Measurements from ENCODE around the gene COL19A1.
"Not testable (repeated sequence)": the region's sequence is repeated elsewhere in the genome, so short reads cannot be mapped to it uniquely, and the experiment has no call there.

Gene COL19A1

DNA sequence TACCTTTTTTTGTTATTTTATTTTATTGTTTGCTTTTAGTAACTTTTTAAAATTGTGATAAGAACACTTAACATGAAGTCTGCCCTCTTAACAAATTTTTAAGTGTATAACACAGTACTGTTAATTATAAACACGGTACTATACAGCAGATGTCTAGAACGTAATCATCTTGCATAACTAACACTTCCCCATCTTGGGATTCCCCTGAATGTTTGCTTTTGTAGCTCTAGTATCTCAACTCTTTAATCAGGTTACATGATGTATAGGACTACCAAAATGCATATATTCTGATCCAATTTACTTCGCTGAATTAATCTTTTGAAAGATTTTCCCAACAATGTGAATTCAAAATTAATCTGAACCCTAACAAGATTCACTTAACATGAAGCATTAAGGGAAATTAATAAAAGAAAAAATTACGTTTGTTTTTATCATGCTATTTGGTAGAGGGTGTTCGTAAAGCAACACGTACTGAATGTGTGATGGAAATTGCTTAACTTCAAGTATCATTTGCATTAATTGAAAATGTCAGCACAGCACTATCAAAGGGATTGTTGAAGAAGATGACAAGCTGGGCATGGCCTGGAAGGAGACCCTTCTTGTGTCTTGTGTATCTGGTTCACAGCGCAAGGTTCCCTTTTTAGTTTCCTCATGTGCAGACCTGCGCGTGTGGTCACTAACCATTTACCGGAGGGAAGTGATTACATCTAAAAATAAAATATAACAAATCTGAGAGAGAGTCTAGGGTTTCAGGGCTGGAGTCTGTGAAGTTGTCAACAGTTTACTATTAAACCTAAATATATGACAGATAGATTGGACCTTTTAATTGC is 15.2 kb downstream of the COL19A1 start:
- DNase-seq (ENCODE audit: low read depth): no peak
- no peak overlapping the region for H3K4me3 ChIP-seq (ENCODE audit: control insufficient read depth, low read depth, low read length)
- no peak for TF ChIP-seq CTCF (conservative IDR thresholded peaks at IDR 0.05; ENCODE audit: control insufficient read depth, insufficient read depth, low read depth, low read length)

DNA sequence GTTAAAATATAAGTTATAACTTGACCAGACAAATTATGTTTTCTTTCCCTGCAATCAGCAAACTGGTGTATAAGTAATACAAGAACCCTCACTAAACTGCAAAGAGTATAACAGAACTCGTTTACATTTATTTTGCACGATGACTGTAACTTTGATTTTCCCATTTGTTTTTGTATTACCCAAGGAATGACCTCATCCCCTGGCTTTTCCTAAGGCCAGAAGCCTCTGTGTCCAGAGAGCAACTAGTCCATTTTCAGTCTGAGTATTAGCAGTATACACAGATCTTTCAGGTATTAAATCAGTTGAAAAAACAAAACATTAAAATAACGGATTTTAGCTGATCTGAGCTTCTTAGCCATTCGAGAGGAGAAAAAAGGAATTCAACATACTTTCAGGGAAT is 17.2 kb downstream of the COL19A1 start:
- DNase-seq (ENCODE audit: low read depth): peak; percentile 17
- no peak overlapping the region for H3K4me3 ChIP-seq (ENCODE audit: control insufficient read depth, low read depth, low read length)
- no peak for TF ChIP-seq CTCF (conservative IDR thresholded peaks at IDR 0.05; ENCODE audit: control insufficient read depth, insufficient read depth, low read depth, low read length)

- H3K4me3 ChIP-seq (ENCODE audit: control insufficient read depth, low read depth, low read length): no peak overlapping the region
- no peak for DNase-seq (ENCODE audit: low read depth)
- no peak for TF ChIP-seq CTCF (conservative IDR thresholded peaks at IDR 0.05; ENCODE audit: control insufficient read depth, insufficient read depth, low read depth, low read length)
Observed at GRCh38 chr6:69884231-69884630, 17.9 kb downstream of the COL19A1 start.

GRCh38 chr6:69887026-69887425 is 20.7 kb downstream of the COL19A1 start:
- no peak overlapping the region for H3K4me3 ChIP-seq (ENCODE audit: control insufficient read depth, low read depth, low read length)
- DNase-seq (ENCODE audit: low read depth): no peak
- no peak for TF ChIP-seq CTCF (conservative IDR thresholded peaks at IDR 0.05; ENCODE audit: control insufficient read depth, insufficient read depth, low read depth, low read length)

GRCh38 chr6:69887714-69888345 is 21.5 kb downstream of the COL19A1 start:
- no peak for TF ChIP-seq CTCF (conservative IDR thresholded peaks at IDR 0.05; ENCODE audit: control insufficient read depth, insufficient read depth, low read depth, low read length)

GRCh38 chr6:69888482-69889233 is 22.3 kb downstream of the COL19A1 start:
- no peak for TF ChIP-seq CTCF (conservative IDR thresholded peaks at IDR 0.05; ENCODE audit: control insufficient read depth, insufficient read depth, low read depth, low read length)
- H3K4me3 ChIP-seq (ENCODE audit: control insufficient read depth, low read depth, low read length): no peak overlapping the region
- no peak for DNase-seq (ENCODE audit: low read depth)

More at GRCh38 chr6:69887714-69888345, 21.5 kb downstream of the COL19A1 start:
- H3K4me3 ChIP-seq (ENCODE audit: control insufficient read depth, low read depth, low read length): no peak overlapping the region
- DNase-seq (ENCODE audit: low read depth): no peak

- not testable (repeated sequence) for DNase-seq (ENCODE audit: low read depth); H3K4me3 ChIP-seq (ENCODE audit: control insufficient read depth, low read depth, low read length)
Observed at GRCh38 chr6:69889234-69889974, 23.0 kb downstream of the COL19A1 start.

GRCh38 chr6:69892561-69892960 is 26.2 kb downstream of the COL19A1 start:
- H3K4me3 ChIP-seq (ENCODE audit: control insufficient read depth, low read depth, low read length); DNase-seq (ENCODE audit: low read depth): not testable (repeated sequence)

DNA sequence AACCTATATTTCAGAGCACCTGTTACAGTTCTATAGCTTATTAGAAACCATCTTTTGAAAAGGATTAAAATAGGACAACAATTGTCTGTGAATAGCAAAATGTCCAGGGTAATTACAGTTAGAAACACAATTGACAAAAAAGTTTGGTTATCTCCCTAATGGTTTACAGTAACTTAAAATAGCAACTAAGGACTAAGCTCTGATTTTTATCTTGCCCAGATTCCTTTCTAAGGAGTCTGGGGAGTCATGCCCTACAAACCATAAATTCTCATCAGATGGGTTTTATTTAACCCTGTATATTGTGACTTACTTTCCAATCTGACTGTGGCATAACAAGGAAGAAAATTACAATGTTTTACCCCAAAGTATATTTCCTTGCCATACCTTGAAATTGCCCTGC is 26.9 kb downstream of the COL19A1 start:
- DNase-seq (ENCODE audit: low read depth); H3K4me3 ChIP-seq (ENCODE audit: control insufficient read depth, low read depth, low read length): not testable (repeated sequence)
